Medulla oblongata (tissue), 1 donor: Measurements from ENCODE around the gene CD74.

Experiments
- DNase-seq: peaks from one replicate; pipeline ENCODE4 v3.0.0-alpha.2; 2015; ENCODE audit errors: extremely low spot score

The CD74 gene

GRCh38 chr5:150361301-150361700 lies 51.4 kb downstream of the CD74 start:
- no peak for DNase-seq

GRCh38 chr5:150358261-150359095 lies 54.2 kb downstream of the CD74 start:
- DNase-seq: no peak

GRCh38 chr5:150357326-150358260 lies 55.1 kb downstream of the CD74 start, which contains the start of gene TCOF1:
TCOF1 (plus strand) TSS chr5:150357697; CDS start chr5:150357747, 50 bp downstream.
- DNase-seq: peak; percentile 98

GRCh38 chr5:150356575-150357294 lies 56.0 kb downstream of the CD74 start:
- DNase-seq: no peak

GRCh38 chr5:150355791-150356190 lies 56.9 kb downstream of the CD74 start:
- DNase-seq: no peak

- DNase-seq: no peak
These were observed 59.6 kb downstream of the CD74 start for GRCh38 chr5:150353032-150353675.

- DNase-seq: no peak
These were observed 60.3 kb downstream of the CD74 start for GRCh38 chr5:150352244-150353031.
